Measurements from ENCODE around the gene GSTT4.

DNA sequence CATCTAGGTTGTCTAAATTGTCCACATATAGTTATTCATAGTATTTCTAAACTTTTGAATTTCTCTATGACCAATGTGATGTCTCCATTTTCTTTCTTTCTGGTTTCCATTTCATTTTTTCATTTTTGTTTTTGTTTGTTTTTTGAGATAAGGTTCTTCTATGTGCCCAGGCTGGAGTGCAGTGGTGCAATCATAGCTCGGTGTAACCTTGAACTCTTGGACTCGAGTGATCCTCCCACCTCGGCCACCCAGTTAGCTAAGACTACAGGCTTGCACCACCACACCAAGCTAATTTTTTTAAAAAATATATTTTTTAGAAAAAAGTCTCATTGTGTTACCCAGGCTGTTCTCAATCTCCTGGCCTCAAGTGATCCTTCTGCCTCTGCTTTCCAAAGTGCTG is 8.2 kb downstream of the GSTT4 start:
- TF ChIP-seq GATA2 (IDR thresholded peaks at IDR 0.05; ENCODE audit: low read depth, low read length) (no peak), GATA3 (IDR thresholded peaks at IDR 0.05; ENCODE audit: low read depth, low read length) (no peak)
